Measurements from ENCODE around the gene EPYC. TPM values are rescaled to one million over a fixed set of nuclear protein-coding genes. Genes with fewer than 3 reads are reported as not detected.

EPYC gene
- total and polyA plus RNA-seq, 2 of the 13 experiments (the other 11 are each of a cell fraction or from before 2014, with no cell fraction given) = not detected

DNA sequence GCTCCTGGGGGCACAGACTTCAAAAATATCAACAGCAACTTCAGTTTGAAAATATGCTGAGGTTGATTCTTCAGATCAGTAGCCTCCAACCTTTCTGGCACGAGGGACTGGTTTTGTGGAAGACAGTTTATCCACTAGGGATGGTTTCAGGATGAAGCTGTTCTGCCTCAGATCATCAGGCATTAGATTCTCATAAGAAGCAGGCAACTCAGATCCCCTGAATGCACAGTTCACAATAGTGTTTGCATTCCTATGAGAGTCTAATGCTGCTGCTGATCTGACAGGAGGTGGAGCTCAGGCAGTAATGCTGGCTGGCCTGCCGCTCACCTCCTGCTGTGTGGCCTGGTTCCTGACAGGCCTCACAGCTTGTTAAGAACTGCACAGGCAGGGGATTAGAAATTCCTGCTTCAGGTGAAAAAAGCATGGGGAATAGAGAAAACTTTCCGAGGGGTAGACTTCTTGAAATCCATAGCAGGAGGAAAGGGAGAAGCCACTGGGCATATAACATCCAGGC, 12.8 kb downstream of the EPYC start (continued):
- TF ChIP-seq, protein P1, sequence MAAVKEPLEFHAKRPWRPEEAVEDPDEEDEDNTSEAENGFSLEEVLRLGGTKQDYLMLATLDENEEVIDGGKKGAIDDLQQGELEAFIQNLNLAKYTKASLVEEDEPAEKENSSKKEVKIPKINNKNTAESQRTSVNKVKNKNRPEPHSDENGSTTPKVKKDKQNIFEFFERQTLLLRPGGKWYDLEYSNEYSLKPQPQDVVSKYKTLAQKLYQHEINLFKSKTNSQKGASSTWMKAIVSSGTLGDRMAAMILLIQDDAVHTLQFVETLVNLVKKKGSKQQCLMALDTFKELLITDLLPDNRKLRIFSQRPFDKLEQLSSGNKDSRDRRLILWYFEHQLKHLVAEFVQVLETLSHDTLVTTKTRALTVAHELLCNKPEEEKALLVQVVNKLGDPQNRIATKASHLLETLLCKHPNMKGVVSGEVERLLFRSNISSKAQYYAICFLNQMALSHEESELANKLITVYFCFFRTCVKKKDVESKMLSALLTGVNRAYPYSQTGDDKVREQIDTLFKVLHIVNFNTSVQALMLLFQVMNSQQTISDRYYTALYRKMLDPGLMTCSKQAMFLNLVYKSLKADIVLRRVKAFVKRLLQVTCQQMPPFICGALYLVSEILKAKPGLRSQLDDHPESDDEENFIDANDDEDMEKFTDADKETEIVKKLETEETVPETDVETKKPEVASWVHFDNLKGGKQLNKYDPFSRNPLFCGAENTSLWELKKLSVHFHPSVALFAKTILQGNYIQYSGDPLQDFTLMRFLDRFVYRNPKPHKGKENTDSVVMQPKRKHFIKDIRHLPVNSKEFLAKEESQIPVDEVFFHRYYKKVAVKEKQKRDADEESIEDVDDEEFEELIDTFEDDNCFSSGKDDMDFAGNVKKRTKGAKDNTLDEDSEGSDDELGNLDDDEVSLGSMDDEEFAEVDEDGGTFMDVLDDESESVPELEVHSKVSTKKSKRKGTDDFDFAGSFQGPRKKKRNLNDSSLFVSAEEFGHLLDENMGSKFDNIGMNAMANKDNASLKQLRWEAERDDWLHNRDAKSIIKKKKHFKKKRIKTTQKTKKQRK (IDR thresholded peaks at IDR 0.05; ENCODE audit: low read length) = no peak
- no peak for TF ChIP-seq REXO4 (CRISPR knock-in tag; IDR thresholded peaks at IDR 0.05; ENCODE audit: borderline replicate concordance)
- TF ChIP-seq FOXA1 (IDR thresholded peaks at IDR 0.05) = no peak
- no peak for TF ChIP-seq FOXA1 (CRISPR knock-in tag; IDR thresholded peaks at IDR 0.05)
- no peak for TF ChIP-seq KDM5B (CRISPR knock-in tag; IDR thresholded peaks at IDR 0.05; ENCODE audit: borderline replicate concordance)
- no peak for TF ChIP-seq HNF4A (CRISPR knock-in tag; IDR thresholded peaks at IDR 0.05)
- TF ChIP-seq ZNF432 (CRISPR knock-in tag; IDR thresholded peaks at IDR 0.05; ENCODE audit: borderline replicate concordance) = no peak
- TF ChIP-seq, protein P2, sequence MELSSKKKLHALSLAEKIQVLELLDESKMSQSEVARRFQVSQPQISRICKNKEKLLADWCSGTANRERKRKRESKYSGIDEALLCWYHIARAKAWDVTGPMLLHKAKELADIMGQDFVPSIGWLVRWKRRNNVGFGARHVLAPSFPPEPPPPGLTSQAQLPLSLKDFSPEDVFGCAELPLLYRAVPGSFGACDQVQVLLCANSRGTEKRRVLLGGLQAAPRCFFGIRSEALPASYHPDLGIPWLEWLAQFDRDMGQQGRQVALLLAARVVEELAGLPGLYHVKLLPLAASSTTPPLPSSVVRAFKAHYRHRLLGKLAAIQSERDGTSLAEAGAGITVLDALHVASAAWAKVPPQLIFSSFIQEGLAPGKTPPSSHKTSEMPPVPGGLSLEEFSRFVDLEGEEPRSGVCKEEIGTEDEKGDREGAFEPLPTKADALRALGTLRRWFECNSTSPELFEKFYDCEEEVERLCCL (CRISPR knock-in tag; IDR thresholded peaks at IDR 0.05; ENCODE audit: borderline replicate concordance) = no peak

DNA sequence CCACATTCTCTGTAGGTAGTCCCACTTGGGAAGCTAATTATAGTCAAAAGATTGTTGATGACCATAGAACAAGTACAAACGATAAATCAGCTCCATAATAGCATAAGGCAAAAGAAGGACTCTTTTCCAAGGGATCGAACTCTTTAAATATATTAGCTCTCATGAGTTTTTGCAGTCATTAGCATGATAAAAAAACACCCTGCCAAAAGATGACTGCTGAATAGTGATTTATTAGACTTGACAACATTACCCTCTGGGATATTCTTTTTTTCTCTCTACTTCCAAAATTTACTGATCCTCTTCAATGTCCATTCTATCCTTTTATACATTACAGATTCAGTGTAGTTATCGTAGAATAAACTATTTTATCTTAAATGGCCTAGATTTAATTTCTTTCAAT, 14.2 kb downstream of the EPYC start:
- Histone ChIP-seq H3K4me3 (replicated peaks in 1 of 3; ENCODE audit: insufficient read depth in 1 of 3, low read depth in 2 of 3, low read length in 3 of 3) (no peak overlapping the region), H4K20me1 (ENCODE audit: insufficient read depth, low read length) (no peaks in the 10 kb centered on the region), H2AFZ (ENCODE audit: low read length) (no peak overlapping the region), H3K36me3 (replicated peaks in 1 of 2; ENCODE audit: control insufficient read depth in 1 of 2, insufficient read depth in 2 of 2, low read length in 2 of 2) (no peaks in the 10 kb centered on the region), H3K4me1 (ENCODE audit: insufficient read depth, low read length) (no peaks in the 10 kb centered on the region), H3K27me3 (ENCODE audit: control insufficient read depth in 1 of 2, insufficient read depth in 2 of 2, low read length in 2 of 2) (no peaks in the 10 kb centered on the region), H3K79me2 (ENCODE audit: insufficient read depth, low read length) (no peaks in the 10 kb centered on the region), H3K27ac (ENCODE audit: extremely low read length, insufficient read depth, low read length) (no peak overlapping the region), H3K9me3 (ENCODE audit: low read length) (no peaks in the 10 kb centered on the region), H3K4me2 (ENCODE audit: low read depth, low read length) (no peak overlapping the region), H3K9ac (ENCODE audit: insufficient read depth, low read depth, low read length) (no peak overlapping the region)
- ChIA-PET CTCF (ENCODE audit: low intra/inter-chr PET ratio, low total read pairs) (no interaction called here), POLR2A (no interaction called here)
- no TSS peak for BruUV-seq (replicated peaks)
- no peak for DNase-seq (ENCODE audit: low spot score)
- no peak for TF ChIP-seq SIN3A (IDR thresholded peaks at IDR 0.05; ENCODE audit: borderline replicate concordance, low read depth, low read length)
- no peak for TF ChIP-seq ZNF605 (CRISPR knock-in tag; IDR thresholded peaks at IDR 0.05)
- ATAC-seq = no peak
- WGBS (ENCODE audit: low lambda C conversion rate) = 0% methylated on average over 3 of the region's 3 CpGs
- no peak for FAIRE-seq
- in situ Hi-C loops (cut with HindIII; ENCODE audit: extremely low pct_ligation_motif_present, low pct_unique_long_range_greater_than_20kb) (no loop called here), intact Hi-C loops (cut with micrococcal nuclease; ENCODE audit: unreplicated experiment) (no loop called here)
